GM12878 (cell line): ENCODE measurements around the gene DMD. TPM values are rescaled to one million over a fixed set of nuclear protein-coding genes. Genes with fewer than 3 reads are reported as not detected.

Experiments used
- ATAC-seq: fragments of 200-7000 bp; cut with Tn5 transposase; 3 replicates; pipeline ENCODE4 v1.9.1; 2020; ENCODE audit warnings: mild to moderate bottlenecking, moderate library complexity
- BruUV-seq: library from RNA; stranded (reverse); fragments of 400-500 nt; replicated peaks from 2 replicates; lab custom pipeline; 2021; lab: Mats Ljungman, UMichigan
- CTCF ChIA-PET: fragments of 300-600 bp; sonication (Branson Sonifier 250); formaldehyde crosslinking; extraction: SDS; loops from one replicate; lab custom pipeline; 2021; ENCODE audit warnings: inconsistent platforms; lab: Yijun Ruan, JAX
- POLR2A ChIA-PET: fragments of 350-600 bp; formaldehyde crosslinking; extraction: SDS; loops from one replicate; lab custom pipeline; 2021; ENCODE audit warnings: inconsistent platforms; lab: Charles Lee
- RAD21 ChIA-PET: fragments of 300-600 bp; sonication (Branson Sonifier 250); formaldehyde crosslinking; loops from one replicate; lab custom pipeline; 2023; ENCODE audit warnings: antibody characterized with exemption; ENCODE audit not compliant: unreplicated experiment; lab: Charles Lee
- SMC1A ChIA-PET: fragments of 300-600 bp; sonication (Branson Sonifier 250); formaldehyde crosslinking; loops from one replicate; lab custom pipeline; 2023; ENCODE audit not compliant: unreplicated experiment, uncharacterized antibody; lab: Charles Lee
- DNase-seq: peaks from one replicate; pipeline ENCODE4 v3.0.0-alpha.2; 2011; ENCODE audit warnings: low read depth, low spot score
- FAIRE-seq: peaks from 3 replicates; lab custom pipeline; 2011; peaks lifted over from hg19 to GRCh38; lab: Jason Lieb, UNC
- H2AFZ ChIP-seq: 2 replicates; pipeline ENCODE4 v1.6.0; 2011; ENCODE audit warnings: low read depth, low read length, control low read depth; ENCODE audit not compliant: control insufficient read depth
- H3K27ac ChIP-seq: 2 replicates; pipeline ENCODE4 v1.5.1; 2011; ENCODE audit warnings: control low read depth; ENCODE audit not compliant: control insufficient read depth, insufficient read depth
- H3K27me3 ChIP-seq, 2 experiments: replicated peaks in 1 of 2; 2 replicates each; pipeline versions ENCODE4 v1.6.0 to v1.6.1; 2011; ENCODE audit warnings: low read length in 1 of 2; ENCODE audit not compliant: control insufficient read depth in 2 of 2, insufficient read depth in 2 of 2
- H3K36me3 ChIP-seq, 2 experiments: 2 replicates each; pipeline ENCODE4 v1.5.1; 2011; ENCODE audit warnings: low read length in 1 of 2; ENCODE audit not compliant: control insufficient read depth in 2 of 2, insufficient read depth in 2 of 2
- H3K4me1 ChIP-seq: 2 replicates; pipeline ENCODE4 v1.6.1; 2011; ENCODE audit warnings: mild to moderate bottlenecking, low read length, moderate library complexity, mixed read lengths; ENCODE audit not compliant: control insufficient read depth, insufficient read depth
- H3K4me2 ChIP-seq: 2 replicates; pipeline ENCODE4 v1.6.0; 2011; ENCODE audit warnings: control low read depth; ENCODE audit not compliant: control insufficient read depth, insufficient read depth
- H3K4me3 ChIP-seq: fragments of 200-600 bp; sonication (generic); 2 replicates; pipeline ENCODE4 v1.5.1; 2016
- H3K79me2 ChIP-seq: 2 replicates; pipeline ENCODE4 v1.6.0; 2011; ENCODE audit warnings: low read length; ENCODE audit not compliant: control insufficient read depth, insufficient read depth
- H3K9ac ChIP-seq: 2 replicates; pipeline ENCODE4 v1.8.0; 2011; ENCODE audit warnings: low read length, control low read depth, mixed read lengths; ENCODE audit not compliant: control insufficient read depth, insufficient read depth
- H3K9me3 ChIP-seq: replicated peaks from 3 replicates; pipeline ENCODE4 v1.5.1; 2011; ENCODE audit warnings: mild to moderate bottlenecking, low read length; ENCODE audit not compliant: control insufficient read depth, insufficient read depth
- H4K20me1 ChIP-seq: 2 replicates; pipeline ENCODE4 v1.6.0; 2011; ENCODE audit not compliant: control insufficient read depth, insufficient read depth
- CHD2 ChIP-seq: IDR thresholded peaks from 2 replicates; pipeline ENCODE4 v1.6.1; 2011; ENCODE audit warnings: low read depth, low read length, improper control_type of control experiment, borderline replicate concordance
- EZH2 ChIP-seq: IDR thresholded peaks from 2 replicates; pipeline ENCODE4 v1.6.1; 2012; ENCODE audit warnings: low read depth, mild to moderate bottlenecking, control low read depth, inconsistent platforms, low read length, borderline replicate concordance; ENCODE audit not compliant: control insufficient read depth
- MYB ChIP-seq: fragments of 150-350 bp; IDR thresholded peaks from 2 replicates; pipeline ENCODE4 v1.6.1; 2014; ENCODE audit warnings: mild to moderate bottlenecking, low read depth, low read length, borderline replicate concordance
- NFIC ChIP-seq: IDR thresholded peaks from 2 replicates; pipeline ENCODE4 v1.6.1; 2012; ENCODE audit warnings: low read depth, mild to moderate bottlenecking, inconsistent platforms, low read length, moderate library complexity
- RFX5 ChIP-seq: IDR thresholded peaks from 2 replicates; pipeline ENCODE4 v1.6.1; 2011; ENCODE audit warnings: low read depth, low read length, improper control_type of control experiment
- SIN3A ChIP-seq: IDR thresholded peaks from 2 replicates; pipeline ENCODE4 v1.6.1; 2012; ENCODE audit warnings: low read depth, low read length, improper control_type of control experiment
- SP1 ChIP-seq: IDR thresholded peaks from one replicate; pipeline ENCODE4 v1.6.1; 2011; ENCODE audit warnings: low read depth, low read length
- SPI1 ChIP-seq: IDR thresholded peaks from 2 replicates; pipeline ENCODE4 v1.6.1; 2011; ENCODE audit warnings: low read depth, mild to moderate bottlenecking, low read length, moderate library complexity, borderline replicate concordance; ENCODE audit not compliant: insufficient read depth
- SUPT20H ChIP-seq: IDR thresholded peaks from 2 replicates; pipeline ENCODE4 v1.6.1; 2011; ENCODE audit warnings: low read depth, mild to moderate bottlenecking, low read length, moderate library complexity, borderline replicate concordance; ENCODE audit not compliant: control insufficient read depth
- TCF3 ChIP-seq: IDR thresholded peaks from 2 replicates; pipeline ENCODE4 v1.6.1; 2012; ENCODE audit warnings: low read depth, mild to moderate bottlenecking, low read length, borderline replicate concordance; ENCODE audit not compliant: insufficient read depth
- WRNIP1 ChIP-seq: IDR thresholded peaks from 2 replicates; pipeline ENCODE4 v1.6.1; 2011; ENCODE audit warnings: low read depth, low read length, improper control_type of control experiment, borderline replicate concordance
- ZNF622 ChIP-seq: fragments of 450-650 bp; IDR thresholded peaks from 2 replicates; pipeline ENCODE4 v1.6.1; 2017; ENCODE audit warnings: mild to moderate bottlenecking, inconsistent platforms
- WGBS: methylation state at CpG from one replicate; pipeline ENCODE4 v1.1.6; 2016; ENCODE audit warnings: low lambda C conversion rate; ENCODE audit not compliant: insufficient replicate concordance, insufficient coverage; ENCODE audit errors: missing lambda C conversion rate; 5-methylcytosine and 5-hydroxymethylcytosine counted together
- in situ Hi-C: fragments of 300-500 bp; cut with MboI; formaldehyde crosslinking; loops from 9 replicates; pipeline ENCODE4 v1.14.3; 2018; ENCODE audit warnings: mixed read lengths
- intact Hi-C: fragments of 100-400 bp; cut with micrococcal nuclease; formaldehyde crosslinking; loops from one replicate; pipeline ENCODE4 v1.14.2; 2022; ENCODE audit not compliant: unreplicated experiment
- polyA plus RNA-seq, 11 experiments: library from polyadenylated mRNA; depleted of rRNA in 4 of 11; unstranded in 6 of 11; stranded (reverse) in 5 of 11; fragments of >200 nt; fragmentation: Nextera tagmentation in 4 of 11; fragmentation: Illumina TruSeq in 1 of 11; extraction: Ambion mirVana in 4 of 11; extraction: Trizol in 1 of 11; gene quantifications; 1 replicate in 1 of 11; 2 replicates in 10 of 11; pipeline versions ENCODE4 v1.2.1 to v1.2.3, GENCODE V29; 2011 to 2016; ENCODE audit warnings: inconsistent platforms in 2 of 11, missing spikeins in 2 of 11, low read depth in 1 of 11
- total RNA-seq, 4 experiments: library from RNA; depleted of rRNA in 3 of 4; stranded (reverse); fragments of >200 nt in 3 of 4; fragmentation: Illumina TruSeq in 1 of 4; extraction: Trizol in 1 of 4; gene quantifications; 2 replicates each; pipeline versions ENCODE4 v1.2.1 to v1.2.3, GENCODE V29; 2013 to 2021
- TF ChIP-seq, protein P1 (sequence below): IDR thresholded peaks from 2 replicates; pipeline ENCODE4 v1.6.1; 2011; ENCODE audit warnings: mild to moderate bottlenecking, low read depth, low read length, moderate library complexity; ENCODE audit not compliant: insufficient replicate concordance

Gene DMD
- total and polyA plus RNA-seq, 10 of the 15 experiments (the other 5 are each of a cell fraction or from before 2014, with no cell fraction given): 1.4 to 24.3 (median 4.3) TPM

DNA sequence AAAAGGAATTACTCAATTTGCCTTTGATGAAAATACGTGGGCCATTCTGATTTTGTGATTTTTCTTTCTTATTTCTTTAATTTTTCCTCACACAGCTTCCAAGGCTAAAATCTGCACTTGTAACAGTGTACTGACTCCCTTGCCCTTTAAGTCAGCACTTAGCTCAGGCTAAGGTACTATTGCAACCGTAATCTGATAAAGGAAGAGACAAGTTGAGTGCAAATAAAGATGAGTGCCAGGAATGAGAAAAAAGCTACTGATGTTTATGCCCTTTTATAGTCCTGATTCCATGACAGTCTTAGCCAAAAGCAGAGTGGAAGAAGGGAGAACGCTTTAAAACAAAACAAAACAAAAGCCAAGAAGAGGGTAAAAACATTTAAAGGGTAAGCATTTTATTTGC is 6.0 kb downstream of the DMD start:
- RAD21 ChIA-PET: no interaction called here
- Histone ChIP-seq H3K79me2 (no peaks in the 10 kb centered on the region), H4K20me1 (no peaks in the 10 kb centered on the region), H3K4me3 (no peak overlapping the region), H3K4me2 (no peak overlapping the region), H2AFZ (no peak overlapping the region), H3K4me1 (no peaks in the 10 kb centered on the region), H3K9me3 (no peaks in the 10 kb centered on the region), H3K9ac (no peak overlapping the region), H3K36me3 (no peaks in the 10 kb centered on the region), H3K27me3 (no peaks in the 10 kb centered on the region), H3K27ac (no peak overlapping the region)
- POLR2A ChIA-PET: no interaction called here
- FAIRE-seq: no peak
- ATAC-seq: no peak
- intact Hi-C loops: no loop called here
- WGBS: 13% methylated on average over 3 of the region's 3 CpGs
- no peak for DNase-seq
- no TSS peak for BruUV-seq
- CTCF ChIA-PET: no interaction called here
- SMC1A ChIA-PET: no interaction called here
- TF ChIP-seq SP1: no peak
- no peak for TF ChIP-seq SPI1
- TF ChIP-seq WRNIP1: no peak
- no peak for TF ChIP-seq ZNF622
- TF ChIP-seq RFX5: no peak
- no peak for TF ChIP-seq CHD2
- no peak for TF ChIP-seq MYB
- no peak for TF ChIP-seq NFIC
- TF ChIP-seq, protein P1, sequence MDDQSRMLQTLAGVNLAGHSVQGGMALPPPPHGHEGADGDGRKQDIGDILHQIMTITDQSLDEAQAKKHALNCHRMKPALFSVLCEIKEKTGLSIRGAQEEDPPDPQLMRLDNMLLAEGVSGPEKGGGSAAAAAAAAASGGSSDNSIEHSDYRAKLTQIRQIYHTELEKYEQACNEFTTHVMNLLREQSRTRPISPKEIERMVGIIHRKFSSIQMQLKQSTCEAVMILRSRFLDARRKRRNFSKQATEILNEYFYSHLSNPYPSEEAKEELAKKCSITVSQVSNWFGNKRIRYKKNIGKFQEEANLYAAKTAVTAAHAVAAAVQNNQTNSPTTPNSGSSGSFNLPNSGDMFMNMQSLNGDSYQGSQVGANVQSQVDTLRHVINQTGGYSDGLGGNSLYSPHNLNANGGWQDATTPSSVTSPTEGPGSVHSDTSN: no peak
- TF ChIP-seq SUPT20H: no peak
- no peak for TF ChIP-seq SIN3A
- no peak for TF ChIP-seq TCF3
- TF ChIP-seq EZH2: no peak
- in situ Hi-C loops: no loop called here
